Uterus (tissue), 4 donors: ENCODE measurements around the gene SHISA6. TPM values are rescaled to one million over a fixed set of nuclear protein-coding genes. Genes with fewer than 3 reads are reported as not detected.

Experiments used
- DNase-seq, 2 donors: peaks; one replicate each; pipeline ENCODE4 v3.0.0-alpha.2; 2019 to 2020
- H3K27ac ChIP-seq, 2 donors: fragments of 200-600 bp; sonication (generic); 1 replicate in 1 of 2; 2 replicates in 1 of 2; pipeline ENCODE4 v1.5.1; 2016 to 2018
- H3K27me3 ChIP-seq, 2 donors: fragments of 200-600 bp; sonication (generic); one replicate each; pipeline ENCODE4 v1.5.1; 2018 to 2019; ENCODE audit warnings: control low read depth in 1 of 2
- H3K36me3 ChIP-seq, 2 donors: fragments of 200-600 bp; sonication (generic); one replicate each; pipeline ENCODE4 v1.5.1; 2019; ENCODE audit warnings: control low read depth in 1 of 2
- H3K4me1 ChIP-seq, 2 donors: fragments of 200-600 bp; sonication (generic); one replicate each; pipeline ENCODE4 v1.5.1; 2018 to 2019; ENCODE audit warnings: control low read depth in 1 of 2
- H3K4me3 ChIP-seq, 2 donors: fragments of 200-600 bp; sonication (generic); 1 replicate in 1 of 2; 2 replicates in 1 of 2; pipeline ENCODE4 v1.5.1; 2018 to 2019; ENCODE audit warnings: mild to moderate bottlenecking in 1 of 2
- H3K9me3 ChIP-seq, 2 donors: fragments of 200-600 bp; sonication (generic); one replicate each; pipeline ENCODE4 v1.5.1; 2019; ENCODE audit warnings: control low read depth in 1 of 2
- CTCF ChIP-seq, 4 experiments: fragments of 200-600 bp in 2 of 4; fragments of 450-650 bp in 2 of 4; sonication (generic) in 2 of 4; IDR thresholded peaks; one replicate each; pipeline ENCODE4 v1.5.1; 2016 to 2019; ENCODE audit warnings: antibody characterized with exemption in 4 of 4, mild to moderate bottlenecking in 2 of 4, moderate library complexity in 1 of 4
- POLR2A ChIP-seq, 2 donors: fragments of 450-650 bp; IDR thresholded peaks; one replicate each; pipeline ENCODE4 v1.6.1; 2016; ENCODE audit warnings: antibody characterized with exemption in 2 of 2, mild to moderate bottlenecking in 1 of 2, moderate library complexity in 1 of 2
- intact Hi-C: fragments of 100-400 bp; cut with DNase I; formaldehyde crosslinking; loops from one replicate; pipeline ENCODE4 v1.15.1; 2023; ENCODE audit warnings: low total_unique reads
- total RNA-seq, 4 donors: library from RNA; depleted of rRNA in 3 of 4; stranded (reverse); fragments of >200 nt in 3 of 4; gene quantifications; one replicate each; pipeline versions ENCODE4 v1.1.0 to v1.2.4, GENCODE V29; 2014 to 2023
- donor health status: DM: yes; HTN: yes; CAD: no.

Gene SHISA6
- total RNA-seq, 4 donors from 2014 or later: 0.18 to 3.7 (median 2.0) TPM; not detected in 1

GRCh38 chr17:11406716-11407115 lies 165.7 kb downstream of the SHISA6 start:
- no peaks in the 10 kb centered on the region for H3K27me3 ChIP-seq
- intact Hi-C loops: no loop called here
- no peak overlapping the region for H3K4me3 ChIP-seq
- H3K9me3 ChIP-seq: no peaks in the 10 kb centered on the region
- DNase-seq: no peak
- no peak overlapping the region for H3K27ac ChIP-seq
- no peaks in the 10 kb centered on the region for H3K4me1 ChIP-seq
- TF ChIP-seq CTCF (IDR thresholded peaks at IDR 0.05): no peak
- TF ChIP-seq POLR2A (IDR thresholded peaks at IDR 0.05): no peak
- peaks cover 0 to 2% of the 10 kb centered on the region in 2 donors for H3K36me3 ChIP-seq

- H3K9me3 ChIP-seq: no peaks in the 10 kb centered on the region
- TF ChIP-seq POLR2A (IDR thresholded peaks at IDR 0.05) (no peak), CTCF (IDR thresholded peaks at IDR 0.05) (no peak)
- no peaks in the 10 kb centered on the region for H3K36me3 ChIP-seq
- intact Hi-C loops: no loop called here
- no peaks in the 10 kb centered on the region for H3K4me1 ChIP-seq
- no peak for DNase-seq
- no peak overlapping the region for H3K4me3 ChIP-seq
- no peaks in the 10 kb centered on the region for H3K27me3 ChIP-seq
- no peak overlapping the region for H3K27ac ChIP-seq
Observed at GRCh38 chr17:11412654-11413053, 171.6 kb downstream of the SHISA6 start.

GRCh38 chr17:11418342-11418741 lies 177.3 kb downstream of the SHISA6 start:
- no peaks in the 10 kb centered on the region for H3K9me3 ChIP-seq
- H3K36me3 ChIP-seq: no peaks in the 10 kb centered on the region
- H3K27ac ChIP-seq: no peak overlapping the region
- TF ChIP-seq CTCF (IDR thresholded peaks at IDR 0.05) (no peak), POLR2A (IDR thresholded peaks at IDR 0.05) (no peak)
- intact Hi-C loops: no loop called here
- H3K27me3 ChIP-seq: no peaks in the 10 kb centered on the region
- no peak for DNase-seq
- no peak overlapping the region for H3K4me3 ChIP-seq
- H3K4me1 ChIP-seq: no peaks in the 10 kb centered on the region

GRCh38 chr17:11430751-11431150 lies 189.7 kb downstream of the SHISA6 start:
- H3K4me3 ChIP-seq: no peak overlapping the region
- intact Hi-C loops: no loop called here
- TF ChIP-seq CTCF (IDR thresholded peaks at IDR 0.05): no peak
- TF ChIP-seq POLR2A (IDR thresholded peaks at IDR 0.05): no peak

GRCh38 chr17:11438673-11439072 lies 197.7 kb downstream of the SHISA6 start:
- H3K27ac ChIP-seq: no peak overlapping the region
- H3K4me3 ChIP-seq: no peak overlapping the region
- H3K36me3 ChIP-seq: no peaks in the 10 kb centered on the region
- no peak for DNase-seq
- no peaks in the 10 kb centered on the region for H3K9me3 ChIP-seq
- H3K4me1 ChIP-seq: no peaks in the 10 kb centered on the region
- TF ChIP-seq POLR2A (IDR thresholded peaks at IDR 0.05) (no peak), CTCF (IDR thresholded peaks at IDR 0.05) (no peak)
- no peaks in the 10 kb centered on the region for H3K27me3 ChIP-seq
- intact Hi-C loops: no loop called here

More at GRCh38 chr17:11430751-11431150, 189.7 kb downstream of the SHISA6 start:
- no peak for DNase-seq
- H3K27ac ChIP-seq: no peak overlapping the region
- no peaks in the 10 kb centered on the region for H3K4me1 ChIP-seq
- no peaks in the 10 kb centered on the region for H3K27me3 ChIP-seq
- H3K9me3 ChIP-seq: peaks cover 0 to 3% of the 10 kb centered on the region in 2 donors
- H3K36me3 ChIP-seq: no peaks in the 10 kb centered on the region
